ENCODE results near the gene HOXD3.

Gene HOXD3

DNA sequence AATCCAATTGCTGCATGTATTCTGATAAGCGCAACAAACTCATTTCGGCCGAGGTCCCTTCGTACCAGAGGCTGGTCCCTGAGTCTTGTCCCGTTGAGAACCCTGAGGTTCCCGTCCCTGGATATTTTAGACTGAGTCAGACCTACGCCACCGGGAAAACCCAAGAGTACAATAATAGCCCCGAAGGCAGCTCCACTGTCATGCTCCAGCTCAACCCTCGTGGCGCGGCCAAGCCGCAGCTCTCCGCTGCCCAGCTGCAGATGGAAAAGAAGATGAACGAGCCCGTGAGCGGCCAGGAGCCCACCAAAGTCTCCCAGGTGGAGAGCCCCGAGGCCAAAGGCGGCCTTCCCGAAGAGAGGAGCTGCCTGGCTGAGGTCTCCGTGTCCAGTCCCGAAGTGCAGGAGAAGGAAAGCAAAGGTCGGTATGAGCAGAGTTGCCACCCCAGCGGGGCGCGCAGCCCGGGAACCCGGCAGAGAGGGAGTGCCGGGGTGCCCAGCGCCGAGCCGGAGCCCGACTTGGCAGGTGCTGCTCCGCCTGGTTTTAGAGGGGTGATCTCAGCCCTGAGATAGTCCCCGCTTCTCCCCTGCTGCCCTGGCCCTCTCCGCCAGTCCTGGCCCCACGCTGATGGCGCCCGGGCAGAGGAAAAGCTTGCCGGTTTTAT, 39.8 kb upstream of the HOXD3 start:
- Mint-ChIP-seq H3K9me3 (peaks cover 3% of the 10 kb centered on the region), H3K4me1 (ENCODE audit: low read depth) (peaks cover 4% of the 10 kb centered on the region), H3K36me3 (ENCODE audit: low read depth) (no peaks in the 10 kb centered on the region), H3K27me3 (peaks cover 95% of the 10 kb centered on the region), H3K4me3 (no peak overlapping the region), H3K27ac (no peak overlapping the region)
- DNase-seq, result no peak

DNA sequence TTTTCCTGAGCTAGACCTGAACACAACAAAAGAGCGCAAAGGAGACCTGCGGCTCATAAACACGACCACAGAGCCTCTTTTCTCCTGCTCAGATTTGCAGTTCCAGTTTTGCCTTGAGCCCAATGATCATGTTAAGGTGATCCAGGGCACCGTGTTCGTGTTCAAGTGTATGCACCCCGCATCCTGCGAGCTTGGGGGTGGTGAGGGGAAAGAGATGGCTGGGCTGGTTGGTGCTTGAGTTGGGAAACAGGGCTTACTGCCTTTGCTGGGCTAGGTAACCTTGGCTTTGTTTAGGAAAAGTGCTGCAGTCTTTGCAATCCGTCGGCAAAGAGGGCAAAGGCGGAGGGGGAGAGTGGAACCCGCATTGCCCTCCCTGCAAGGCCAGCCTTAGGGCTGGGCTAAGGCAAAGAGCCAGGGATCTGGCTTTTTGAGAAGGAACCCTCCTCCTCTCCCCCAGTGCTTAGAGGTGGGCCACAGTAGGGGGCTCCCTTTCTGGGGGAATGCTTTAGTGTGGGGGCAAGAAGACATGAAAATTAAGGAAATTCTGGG, 39.2 kb upstream of the HOXD3 start:
- peaks cover 6% of the 10 kb centered on the region for H3K4me1 Mint-ChIP-seq (ENCODE audit: low read depth)
- H3K27me3 Mint-ChIP-seq, result peaks cover 92% of the 10 kb centered on the region
- no peak overlapping the region for H3K4me3 Mint-ChIP-seq
- H3K27ac Mint-ChIP-seq, result no peak overlapping the region
- H3K36me3 Mint-ChIP-seq (ENCODE audit: low read depth), result no peaks in the 10 kb centered on the region
- no peak for DNase-seq
- H3K9me3 Mint-ChIP-seq, result peaks cover 3% of the 10 kb centered on the region

DNA sequence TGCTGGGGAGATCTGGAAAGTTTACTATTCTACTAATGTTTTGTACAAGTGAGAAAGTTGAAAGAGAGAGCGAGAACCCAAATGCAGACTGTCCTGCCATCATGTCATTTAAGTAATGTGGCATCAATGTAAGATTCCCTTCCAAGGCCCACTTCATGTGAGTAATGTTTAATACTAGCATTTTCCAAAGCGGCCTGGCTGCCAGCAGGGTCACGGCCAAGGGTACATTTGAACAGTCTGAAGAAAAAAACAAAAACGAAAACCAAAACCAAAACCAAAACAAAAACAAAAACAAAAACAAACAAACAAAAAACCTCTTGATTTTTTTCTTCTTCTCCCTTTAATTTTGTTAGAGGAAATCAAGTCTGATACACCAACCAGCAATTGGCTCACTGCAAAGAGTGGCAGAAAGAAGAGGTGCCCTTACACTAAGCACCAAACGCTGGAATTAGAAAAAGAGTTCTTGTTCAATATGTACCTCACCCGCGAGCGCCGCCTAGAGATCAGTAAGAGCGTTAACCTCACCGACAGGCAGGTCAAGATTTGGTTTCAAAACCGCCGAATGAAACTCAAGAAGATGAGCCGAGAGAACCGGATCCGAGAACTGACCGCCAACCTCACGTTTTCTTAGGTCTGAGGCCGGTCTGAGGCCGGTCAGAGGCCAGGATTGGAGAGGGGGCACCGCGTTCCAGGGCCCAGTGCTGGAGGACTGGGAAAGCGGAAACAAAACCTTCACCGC, 38.3 kb upstream of the HOXD3 start:
- H3K27ac Mint-ChIP-seq, result no peak overlapping the region
- H3K27me3 Mint-ChIP-seq, result peaks cover 91% of the 10 kb centered on the region

DNA sequence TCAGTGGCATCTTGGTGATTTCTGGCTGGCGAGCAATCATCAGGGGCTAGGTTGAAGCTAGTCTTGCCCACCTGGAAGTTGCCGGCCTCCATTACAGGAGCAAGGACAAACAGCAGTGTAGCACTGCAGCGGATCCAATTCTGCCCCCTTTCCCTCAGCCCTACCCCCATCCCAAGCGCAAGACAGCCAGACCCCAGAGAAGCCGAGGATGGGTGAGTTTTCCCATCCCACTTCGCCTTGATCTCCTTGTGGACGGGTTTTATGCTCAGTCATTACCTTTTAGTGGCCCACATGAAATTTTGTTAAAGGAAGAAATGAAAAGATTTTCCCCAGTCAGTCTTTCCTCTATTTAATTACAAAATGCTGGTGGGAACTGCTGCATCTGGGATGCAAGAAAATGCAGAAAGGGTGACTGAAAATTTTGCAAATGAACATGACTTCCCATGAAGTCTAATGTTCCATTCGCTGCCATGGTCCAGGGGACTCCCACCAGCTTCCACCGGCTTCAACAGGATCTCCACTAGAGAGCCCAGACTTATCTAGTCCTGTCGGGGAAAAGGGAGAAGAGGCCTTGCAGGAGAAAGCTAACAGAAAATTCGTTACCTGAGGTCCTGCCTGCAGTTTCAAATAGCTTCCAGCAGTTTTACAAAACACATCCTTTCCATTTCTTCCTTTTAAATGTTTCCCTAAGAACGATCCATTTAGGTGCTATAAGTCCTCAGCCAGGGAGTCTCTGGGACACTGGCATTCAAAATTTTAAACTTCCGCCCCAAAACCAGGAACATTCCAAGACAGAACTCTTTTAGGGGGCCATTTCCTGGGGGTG, 36.5 kb upstream of the HOXD3 start:
- peaks cover 91% of the 10 kb centered on the region for H3K27me3 Mint-ChIP-seq
- no peak overlapping the region for H3K27ac Mint-ChIP-seq
- H3K36me3 Mint-ChIP-seq (ENCODE audit: low read depth), result no peaks in the 10 kb centered on the region
- H3K9me3 Mint-ChIP-seq, result peaks cover 3% of the 10 kb centered on the region
- DNase-seq, result no peak
- H3K4me3 Mint-ChIP-seq, result no peak overlapping the region
- peaks cover 13% of the 10 kb centered on the region for H3K4me1 Mint-ChIP-seq (ENCODE audit: low read depth)

More for the DNA sequence above, 38.3 kb upstream of the HOXD3 start:
- peaks cover 10% of the 10 kb centered on the region for H3K4me1 Mint-ChIP-seq (ENCODE audit: low read depth)
- H3K36me3 Mint-ChIP-seq (ENCODE audit: low read depth), result no peaks in the 10 kb centered on the region
- DNase-seq, result no peak
- no peak overlapping the region for H3K4me3 Mint-ChIP-seq
- peaks cover 3% of the 10 kb centered on the region for H3K9me3 Mint-ChIP-seq

DNA sequence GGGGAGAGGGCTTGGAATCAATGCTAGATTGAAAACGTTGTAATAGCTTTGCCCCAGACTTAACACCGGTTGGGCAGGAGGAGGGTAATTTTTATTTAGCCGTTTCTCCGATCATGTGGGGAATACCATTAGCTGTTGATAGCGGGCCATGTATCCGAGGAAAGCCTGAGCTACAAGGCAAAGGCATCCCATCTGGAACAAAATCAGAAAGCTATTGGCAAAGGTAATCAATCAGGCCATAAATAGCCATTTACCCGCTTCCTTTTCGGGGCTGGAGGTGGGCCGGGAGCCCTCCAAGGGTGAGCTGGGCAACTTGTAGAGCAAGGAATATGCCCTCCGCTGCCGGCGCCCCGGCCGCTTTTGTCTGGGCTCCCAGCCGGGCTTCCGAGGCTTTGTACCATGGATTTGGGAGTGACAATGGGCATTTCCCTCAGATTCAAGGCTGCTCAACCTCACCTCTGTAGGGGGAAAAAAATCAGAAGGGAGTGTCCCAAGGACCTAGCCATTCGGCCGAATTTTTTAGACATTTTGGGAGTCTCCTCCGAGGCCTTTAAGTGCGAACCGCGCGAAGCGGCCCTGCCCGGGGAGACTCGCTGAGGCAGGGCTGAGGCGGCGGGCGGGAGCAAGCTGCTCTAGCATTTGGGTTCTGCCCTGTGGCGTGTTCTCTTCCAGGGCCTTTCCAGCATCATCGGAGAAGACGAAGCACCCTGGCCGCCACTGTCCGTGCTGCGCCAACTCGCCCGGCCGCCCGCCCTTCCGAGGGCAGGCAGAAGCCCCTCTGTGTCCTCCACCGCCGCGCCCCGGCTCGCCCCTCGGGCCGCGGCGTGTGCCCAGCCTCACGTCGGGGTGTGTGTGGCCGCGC, 35.7 kb upstream of the HOXD3 start:
- H3K9me3 Mint-ChIP-seq, result peaks cover 3% of the 10 kb centered on the region
- no peak for DNase-seq
- H3K27me3 Mint-ChIP-seq, result peaks cover 91% of the 10 kb centered on the region
- no peak overlapping the region for H3K4me3 Mint-ChIP-seq
- H3K36me3 Mint-ChIP-seq (ENCODE audit: low read depth), result no peaks in the 10 kb centered on the region
- H3K4me1 Mint-ChIP-seq (ENCODE audit: low read depth), result peaks cover 13% of the 10 kb centered on the region
- no peak overlapping the region for H3K27ac Mint-ChIP-seq

DNA sequence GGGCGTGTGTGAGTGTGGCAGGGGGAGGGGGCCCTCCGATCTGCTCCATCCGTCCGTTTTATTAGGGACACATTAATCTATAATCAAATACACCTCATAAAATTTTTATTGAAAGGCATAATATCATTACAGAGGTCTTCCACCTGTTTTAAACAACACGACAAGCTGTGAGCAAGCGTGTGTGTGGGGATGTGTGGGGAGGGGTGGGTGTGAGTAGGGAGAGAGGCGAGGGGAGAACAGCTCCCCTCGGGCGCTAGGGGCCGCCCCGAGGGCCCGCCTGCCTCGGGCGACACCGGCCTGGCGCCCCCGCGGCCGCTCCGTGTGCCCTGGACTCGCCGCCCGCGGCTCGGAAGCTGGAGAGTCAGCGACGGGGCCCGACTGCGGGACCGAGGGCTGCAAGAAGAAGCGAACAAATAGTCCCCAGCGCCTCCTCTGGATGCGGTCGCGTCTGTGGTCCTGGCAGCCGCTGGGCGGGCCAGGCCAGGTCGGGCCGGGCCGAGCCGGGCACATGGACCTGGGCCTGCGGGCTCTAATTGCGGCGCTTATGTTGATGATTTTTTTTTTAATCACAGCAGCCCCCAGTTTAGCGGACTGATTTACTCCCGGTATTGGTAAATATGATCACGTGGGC, 34.9 kb upstream of the HOXD3 start:
- no peak for DNase-seq
- Mint-ChIP-seq H3K9me3 (peaks cover 3% of the 10 kb centered on the region), H3K4me3 (peak overlapping the region; percentile 43), H3K27me3 (peaks cover 91% of the 10 kb centered on the region), H3K4me1 (ENCODE audit: low read depth) (peaks cover 13% of the 10 kb centered on the region), H3K36me3 (ENCODE audit: low read depth) (no peaks in the 10 kb centered on the region), H3K27ac (peak overlapping the region; percentile 74)

DNA sequence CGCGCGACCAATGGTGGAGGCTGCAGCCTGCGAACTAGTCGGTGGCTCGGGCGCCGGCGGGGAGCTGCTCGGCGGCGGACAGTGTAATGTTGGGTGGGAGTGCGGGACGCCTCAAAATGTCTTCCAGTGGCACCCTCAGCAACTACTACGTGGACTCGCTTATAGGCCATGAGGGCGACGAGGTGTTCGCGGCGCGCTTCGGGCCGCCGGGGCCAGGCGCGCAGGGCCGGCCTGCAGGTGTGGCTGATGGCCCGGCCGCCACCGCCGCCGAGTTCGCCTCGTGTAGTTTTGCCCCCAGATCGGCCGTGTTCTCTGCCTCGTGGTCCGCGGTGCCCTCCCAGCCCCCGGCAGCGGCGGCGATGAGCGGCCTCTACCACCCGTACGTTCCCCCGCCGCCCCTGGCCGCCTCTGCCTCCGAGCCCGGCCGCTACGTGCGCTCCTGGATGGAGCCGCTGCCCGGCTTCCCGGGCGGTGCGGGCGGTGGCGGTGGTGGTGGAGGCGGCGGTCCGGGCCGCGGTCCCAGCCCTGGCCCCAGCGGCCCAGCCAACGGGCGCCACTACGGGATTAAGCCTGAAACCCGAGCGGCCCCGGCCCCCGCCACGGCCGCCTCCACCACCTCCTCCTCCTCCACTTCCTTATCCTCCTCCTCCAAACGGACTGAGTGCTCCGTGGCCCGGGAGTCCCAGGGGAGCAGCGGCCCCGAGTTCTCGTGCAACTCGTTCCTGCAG, 34.3 kb upstream of the HOXD3 start, which contains the start of gene HOXD9:
HOXD9 (plus strand) TSS at position 37 of the 728 bp plus-strand sequence; CDS start at position 87, 50 bp downstream.
- peak within 1 kb of the TSS; percentile 74 for H3K27ac Mint-ChIP-seq
- H3K4me3 Mint-ChIP-seq, result peak within 1 kb of the TSS; percentile 43
- no peaks in the 10 kb centered on the region for H3K36me3 Mint-ChIP-seq (ENCODE audit: low read depth)
- H3K27me3 Mint-ChIP-seq, result peaks cover 92% of the 10 kb centered on the region
- no peak for DNase-seq
- H3K4me1 Mint-ChIP-seq (ENCODE audit: low read depth), result peaks cover 13% of the 10 kb centered on the region
- H3K9me3 Mint-ChIP-seq, result peaks cover 3% of the 10 kb centered on the region

DNA sequence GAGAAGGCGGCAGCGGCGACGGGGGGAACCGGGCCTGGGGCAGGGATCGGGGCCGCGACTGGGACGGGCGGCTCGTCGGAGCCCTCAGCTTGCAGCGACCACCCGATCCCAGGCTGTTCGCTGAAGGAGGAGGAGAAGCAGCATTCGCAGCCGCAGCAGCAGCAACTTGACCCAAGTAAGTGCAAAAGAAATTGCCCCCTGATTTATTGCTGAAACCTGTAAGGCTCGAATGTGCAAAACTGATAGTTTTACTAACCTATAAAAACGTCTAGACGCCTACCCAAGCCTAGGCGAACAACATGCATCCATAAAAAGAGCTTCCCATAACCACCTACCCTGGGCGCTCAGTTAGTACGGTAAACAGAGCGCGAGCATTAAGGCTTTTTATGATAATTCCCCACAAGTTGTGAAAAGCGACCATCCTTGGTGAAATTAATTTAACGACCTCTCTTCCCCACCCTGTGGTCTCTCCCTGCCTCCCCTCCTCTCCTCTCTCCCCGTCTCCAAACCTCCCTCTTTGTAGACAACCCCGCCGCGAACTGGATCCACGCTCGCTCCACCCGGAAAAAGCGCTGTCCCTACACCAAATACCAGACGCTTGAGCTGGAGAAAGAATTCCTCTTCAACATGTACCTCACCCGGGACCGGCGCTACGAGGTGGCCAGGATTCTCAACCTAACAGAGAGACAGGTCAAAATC, 33.5 kb upstream of the HOXD3 start:
- Mint-ChIP-seq H3K9me3 (peaks cover 3% of the 10 kb centered on the region), H3K27me3 (peaks cover 92% of the 10 kb centered on the region), H3K27ac (no peak overlapping the region), H3K4me1 (ENCODE audit: low read depth) (peaks cover 20% of the 10 kb centered on the region), H3K36me3 (ENCODE audit: low read depth) (no peaks in the 10 kb centered on the region), H3K4me3 (peak overlapping the region; percentile 16)
- DNase-seq, result no peak

DNA sequence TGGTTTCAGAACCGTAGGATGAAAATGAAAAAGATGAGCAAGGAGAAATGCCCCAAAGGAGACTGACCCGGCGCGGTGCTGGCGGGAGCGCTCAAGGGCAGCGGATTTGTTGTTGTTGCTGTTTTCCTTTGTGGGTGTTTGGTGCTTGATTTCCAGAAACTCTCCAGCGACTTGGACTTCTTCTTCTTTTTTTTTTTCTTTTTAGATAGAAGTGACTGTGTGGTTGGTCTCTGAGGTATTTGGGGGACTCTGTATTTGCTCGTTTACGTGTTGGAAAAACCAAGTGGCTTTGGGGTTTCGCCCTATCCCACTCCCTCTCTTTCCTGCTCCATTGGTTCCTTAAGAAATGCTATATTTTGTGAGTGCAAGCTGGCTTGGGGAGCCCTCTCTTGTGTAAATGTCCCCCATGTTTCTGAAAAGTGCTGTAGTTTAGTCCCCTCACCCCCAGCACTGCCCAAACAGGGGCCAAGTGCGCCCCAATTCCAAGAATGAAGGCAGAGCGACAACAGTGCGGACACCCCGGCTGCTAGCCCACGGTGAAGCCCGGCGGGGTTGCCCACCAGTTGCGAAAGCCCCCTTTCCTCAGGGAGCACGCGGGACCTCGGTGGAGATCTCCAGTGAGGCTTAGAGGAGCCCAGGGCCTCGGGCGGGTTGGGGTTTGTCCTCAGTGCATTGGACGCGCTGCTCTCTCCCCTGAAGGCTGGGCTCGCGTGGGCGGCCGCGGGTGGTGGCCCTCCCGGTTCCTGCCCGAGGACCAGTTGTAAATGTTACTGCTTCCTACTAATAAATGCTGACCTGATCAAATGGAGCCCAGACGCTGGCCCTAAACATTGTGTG, 32.8 kb upstream of the HOXD3 start:
- no peaks in the 10 kb centered on the region for H3K36me3 Mint-ChIP-seq (ENCODE audit: low read depth)
- H3K9me3 Mint-ChIP-seq, result no peaks in the 10 kb centered on the region
- H3K27me3 Mint-ChIP-seq, result peaks cover 92% of the 10 kb centered on the region
- peak overlapping the region; percentile 16 for H3K4me3 Mint-ChIP-seq
- no peak for DNase-seq
- H3K27ac Mint-ChIP-seq, result peak overlapping the region; percentile 11
- peaks cover 22% of the 10 kb centered on the region for H3K4me1 Mint-ChIP-seq (ENCODE audit: low read depth)

DNA sequence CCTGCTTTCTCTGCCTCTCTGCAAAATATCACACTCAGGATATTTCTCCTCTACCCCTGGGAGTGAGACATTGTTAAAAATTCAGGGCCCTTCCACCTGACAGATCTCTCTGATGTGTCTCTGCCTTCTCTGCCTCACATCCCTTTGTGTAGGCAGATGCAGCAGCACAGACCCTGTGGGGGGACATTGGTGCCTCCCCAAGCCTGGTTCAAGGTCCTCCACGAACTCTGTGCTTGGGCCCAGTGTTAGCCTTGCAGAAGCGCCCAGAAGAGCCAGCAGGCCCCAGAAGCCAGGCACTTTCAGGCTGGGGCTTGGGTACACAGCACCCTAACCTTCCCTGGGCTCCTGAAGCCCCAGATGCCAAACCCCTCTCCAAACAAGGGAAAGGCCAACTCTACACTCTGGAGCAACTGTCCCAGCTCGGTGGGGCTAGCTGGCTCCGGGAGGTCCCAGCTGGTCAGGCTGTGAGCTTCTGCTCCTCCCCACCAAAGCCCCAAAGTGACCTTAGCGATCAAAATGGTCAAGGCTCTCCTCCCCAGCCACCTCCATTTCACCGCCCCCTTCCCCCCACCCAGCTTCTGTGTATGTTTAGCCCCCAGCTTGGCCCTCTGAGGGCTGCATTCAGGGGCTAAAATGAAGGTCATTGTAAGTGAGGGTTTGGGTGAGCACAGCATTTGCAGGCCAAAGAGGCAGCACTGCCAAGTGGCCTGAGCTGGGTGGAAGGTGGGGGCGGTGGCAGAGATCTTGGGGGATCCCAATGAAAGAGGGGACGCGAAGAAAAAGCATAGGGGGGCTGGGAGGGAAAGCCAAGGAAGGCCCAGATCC, 31.9 kb upstream of the HOXD3 start:
- peaks cover 87% of the 10 kb centered on the region for H3K27me3 Mint-ChIP-seq
- DNase-seq, result no peak
- no peaks in the 10 kb centered on the region for H3K36me3 Mint-ChIP-seq (ENCODE audit: low read depth)
- peak overlapping the region; percentile 11 for H3K27ac Mint-ChIP-seq
- no peak overlapping the region for H3K4me3 Mint-ChIP-seq
- peaks cover 22% of the 10 kb centered on the region for H3K4me1 Mint-ChIP-seq (ENCODE audit: low read depth)
- no peaks in the 10 kb centered on the region for H3K9me3 Mint-ChIP-seq

DNA sequence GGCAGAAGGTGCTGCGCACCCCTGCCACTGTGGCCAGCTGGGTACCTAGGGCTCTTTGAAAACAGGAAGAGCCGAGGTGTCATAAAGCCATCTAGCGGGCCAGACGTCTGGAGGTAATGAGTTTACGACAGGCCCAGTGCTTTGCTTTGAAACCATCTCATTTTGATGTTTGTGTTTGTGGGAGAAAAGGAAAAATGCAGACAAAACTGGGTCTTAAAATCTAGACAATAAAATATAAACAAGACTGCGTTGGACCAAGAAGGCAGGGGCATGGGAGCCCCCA, 31.4 kb upstream of the HOXD3 start:
- H3K9me3 Mint-ChIP-seq, result no peaks in the 10 kb centered on the region
- no peak for DNase-seq
- no peaks in the 10 kb centered on the region for H3K36me3 Mint-ChIP-seq (ENCODE audit: low read depth)
- H3K4me3 Mint-ChIP-seq, result no peak overlapping the region
- H3K27ac Mint-ChIP-seq, result no peak overlapping the region
- H3K27me3 Mint-ChIP-seq, result peaks cover 84% of the 10 kb centered on the region
- peaks cover 24% of the 10 kb centered on the region for H3K4me1 Mint-ChIP-seq (ENCODE audit: low read depth)
